ENCODE measurements around the gene PARD3B.

DNA sequence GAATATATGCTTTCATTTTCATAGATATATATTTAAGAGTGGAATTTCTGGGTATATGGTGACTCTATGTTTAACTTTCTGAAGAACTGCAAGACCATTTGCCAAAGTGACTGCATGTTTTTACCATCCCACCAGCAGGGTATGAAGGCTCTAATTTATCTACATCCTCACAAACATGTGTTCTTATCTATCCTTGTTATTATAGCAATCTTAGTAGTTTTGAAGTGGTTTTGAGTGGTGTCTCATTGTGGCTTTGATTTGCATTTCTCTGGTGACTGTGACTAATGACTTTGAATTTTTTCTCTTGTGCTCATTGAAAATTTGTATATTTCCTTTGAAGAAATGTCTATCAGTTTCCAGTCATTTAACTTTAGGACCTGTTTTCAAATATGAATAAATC lies 826.9 kb downstream of the PARD3B start:
- TF ChIP-seq, protein P1, sequence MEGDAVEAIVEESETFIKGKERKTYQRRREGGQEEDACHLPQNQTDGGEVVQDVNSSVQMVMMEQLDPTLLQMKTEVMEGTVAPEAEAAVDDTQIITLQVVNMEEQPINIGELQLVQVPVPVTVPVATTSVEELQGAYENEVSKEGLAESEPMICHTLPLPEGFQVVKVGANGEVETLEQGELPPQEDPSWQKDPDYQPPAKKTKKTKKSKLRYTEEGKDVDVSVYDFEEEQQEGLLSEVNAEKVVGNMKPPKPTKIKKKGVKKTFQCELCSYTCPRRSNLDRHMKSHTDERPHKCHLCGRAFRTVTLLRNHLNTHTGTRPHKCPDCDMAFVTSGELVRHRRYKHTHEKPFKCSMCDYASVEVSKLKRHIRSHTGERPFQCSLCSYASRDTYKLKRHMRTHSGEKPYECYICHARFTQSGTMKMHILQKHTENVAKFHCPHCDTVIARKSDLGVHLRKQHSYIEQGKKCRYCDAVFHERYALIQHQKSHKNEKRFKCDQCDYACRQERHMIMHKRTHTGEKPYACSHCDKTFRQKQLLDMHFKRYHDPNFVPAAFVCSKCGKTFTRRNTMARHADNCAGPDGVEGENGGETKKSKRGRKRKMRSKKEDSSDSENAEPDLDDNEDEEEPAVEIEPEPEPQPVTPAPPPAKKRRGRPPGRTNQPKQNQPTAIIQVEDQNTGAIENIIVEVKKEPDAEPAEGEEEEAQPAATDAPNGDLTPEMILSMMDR (IDR thresholded peaks at IDR 0.05), result no peak
- TF ChIP-seq TCF7L2 (IDR thresholded peaks at IDR 0.05; ENCODE audit: low read depth, low read length) (no peak), POLR2AphosphoS5 (IDR thresholded peaks at IDR 0.05; ENCODE audit: low read depth, low read length) (no peak)

All from Panc1 (cell line).